DMS79 (cell line): ENCODE data around the gene SPATA13.
"Not testable (repeated sequence)": the region's sequence is repeated elsewhere in the genome, so short reads cannot be mapped to it uniquely, and the experiment has no call there.

Experiments used
- DNase-seq: peaks from one replicate; lab custom pipeline; 2025; lab: John Stamatoyannopoulos, UW

Gene SPATA13

GRCh38 chr13:24196593-24197197, 36.2 kb downstream of the SPATA13 start:
- no peak for DNase-seq

DNA sequence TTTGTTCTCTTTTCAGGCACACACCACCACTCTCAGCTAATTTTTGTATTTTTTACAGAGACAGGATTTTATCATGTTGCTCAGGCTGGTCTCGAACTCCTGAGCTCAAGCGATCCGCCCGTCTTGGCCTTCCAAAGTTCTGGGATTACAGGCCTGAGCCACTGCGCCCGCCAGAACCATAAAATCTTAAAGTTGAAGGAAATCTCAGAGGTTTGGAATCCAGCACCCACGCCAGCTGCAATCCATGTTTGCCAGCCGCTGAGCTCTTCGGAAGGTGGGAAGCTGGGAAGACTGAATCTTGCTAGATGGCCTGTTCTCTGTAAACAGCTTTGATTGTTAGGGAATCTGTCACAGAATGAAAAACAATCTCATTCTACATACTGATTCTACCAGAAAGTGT, 38.5 kb downstream of the SPATA13 start:
- DNase-seq = no peak

GRCh38 chr13:24202215-24202614, 41.7 kb downstream of the SPATA13 start:
- no peak for DNase-seq

DNA sequence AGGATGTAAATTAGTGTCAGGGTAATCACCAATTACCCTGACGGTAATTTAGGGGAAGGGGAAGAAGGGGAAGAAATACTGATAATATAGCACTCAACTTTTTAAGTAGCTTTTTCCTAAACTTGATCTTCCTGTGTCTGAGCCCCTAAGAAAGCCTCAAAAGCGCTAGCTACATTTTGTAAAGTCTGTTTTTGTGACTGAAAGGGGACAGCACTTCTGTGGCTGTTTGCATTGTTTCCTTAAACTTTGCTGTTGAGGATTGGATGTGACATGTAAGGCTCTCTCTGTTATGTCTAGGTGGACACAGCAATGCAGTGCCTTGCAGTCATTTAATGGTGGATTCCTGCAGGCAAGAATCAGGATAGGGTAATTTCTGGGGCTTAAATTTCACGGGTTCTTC, 42.8 kb downstream of the SPATA13 start:
- DNase-seq = no peak

DNA sequence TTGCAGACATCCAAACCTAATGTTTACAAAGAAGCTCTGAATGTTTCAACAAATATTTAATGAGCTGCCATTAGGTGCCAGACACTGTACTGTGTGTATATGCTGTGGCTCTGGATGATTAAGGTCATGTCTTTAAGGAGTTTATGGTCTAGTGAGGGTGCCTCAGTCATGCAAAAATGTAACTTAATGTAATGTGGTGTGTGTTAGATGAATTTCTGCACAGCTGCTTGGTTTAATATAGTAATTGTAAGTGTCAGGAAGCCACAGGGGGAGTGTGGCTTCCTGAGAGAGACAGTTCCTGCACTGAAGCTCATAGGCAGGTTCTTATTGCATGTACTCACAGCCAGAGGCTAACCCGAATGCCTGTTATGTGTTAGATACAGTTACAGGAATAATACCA, 43.3 kb downstream of the SPATA13 start:
- DNase-seq = no peak

DNA sequence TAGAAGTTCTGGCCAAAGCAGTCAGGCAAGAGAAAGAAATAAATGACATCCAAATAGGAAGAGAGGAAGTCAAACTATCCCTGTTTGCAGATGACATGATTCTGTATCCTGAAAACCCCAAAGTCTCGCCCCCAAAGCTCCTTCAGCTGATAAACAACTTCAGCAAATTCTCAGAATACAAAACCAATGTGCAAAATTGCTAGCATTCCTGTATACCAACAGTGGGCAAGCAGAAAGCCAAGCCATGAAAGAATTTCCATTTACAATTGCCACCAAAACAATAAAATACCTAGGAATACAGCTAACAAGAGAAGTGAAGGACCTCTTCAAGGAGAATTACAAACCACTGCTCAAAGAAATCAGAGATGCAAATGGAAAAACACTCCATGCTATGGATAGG, 44.6 kb downstream of the SPATA13 start:
- DNase-seq = not testable (repeated sequence)

DNA sequence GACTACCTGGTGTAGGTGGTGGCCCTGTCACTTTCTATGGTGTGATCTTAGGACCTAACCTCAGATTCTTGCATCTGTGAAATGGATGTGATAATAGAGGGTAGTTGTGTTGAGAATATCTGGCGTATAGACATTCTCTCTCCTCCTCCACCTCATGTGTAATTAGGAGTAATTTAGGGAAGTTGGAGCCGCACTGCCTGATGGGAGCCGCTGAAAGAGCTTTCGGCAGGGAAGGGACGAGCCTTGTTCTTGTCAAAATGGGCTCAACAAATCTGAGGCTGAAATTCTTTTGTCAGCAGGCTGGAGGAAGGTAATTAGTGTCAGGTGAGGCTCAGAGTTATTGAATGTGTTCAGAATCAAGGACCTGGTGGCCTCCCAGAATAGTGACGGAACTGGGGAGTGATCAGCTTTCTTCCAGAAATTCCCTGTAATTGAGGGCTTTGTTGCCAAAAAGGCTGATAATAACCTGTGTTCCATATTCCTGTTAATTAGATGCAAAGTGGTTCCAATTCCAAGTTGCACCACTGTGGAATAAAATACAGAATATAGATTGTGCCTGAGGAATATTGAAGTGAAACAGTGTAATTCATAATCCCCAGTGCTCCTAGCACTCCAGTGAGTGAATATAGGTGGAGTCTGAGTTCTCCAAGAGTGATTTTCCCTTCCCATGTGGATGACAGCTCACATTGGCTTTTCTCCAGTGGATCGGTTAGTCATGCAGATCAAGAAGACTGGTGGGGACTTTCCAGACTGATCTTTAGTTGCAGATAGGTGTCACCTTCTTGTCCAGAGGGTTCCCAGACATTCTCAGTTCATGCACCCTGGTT, 47.5 kb downstream of the SPATA13 start:
- no peak for DNase-seq

GRCh38 chr13:24209138-24209537, 48.6 kb downstream of the SPATA13 start:
- DNase-seq = no peak

DNA sequence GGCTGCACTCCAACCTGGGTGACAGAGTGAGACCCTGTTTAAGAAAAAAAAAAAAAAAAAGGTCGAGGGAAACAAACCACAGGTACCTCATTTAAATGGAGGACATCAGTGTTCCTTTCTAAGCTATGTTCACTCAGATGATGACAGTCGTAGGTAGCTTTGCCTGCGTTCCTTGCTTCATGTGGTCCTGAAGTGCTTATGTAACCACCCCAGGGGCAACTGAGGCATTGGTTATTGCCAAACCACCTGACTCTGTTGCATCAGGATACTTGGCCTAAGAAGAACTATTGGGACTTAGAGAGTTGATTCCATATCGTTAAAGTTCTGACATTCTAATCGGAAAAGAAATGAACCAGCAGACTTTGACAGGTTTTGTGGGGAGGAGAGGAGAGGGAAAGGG, 51.7 kb downstream of the SPATA13 start:
- DNase-seq = no peak

- peak; percentile 48 for DNase-seq
Measured at GRCh38 chr13:24212674-24213073, 52.2 kb downstream of the SPATA13 start.

GRCh38 chr13:24213932-24214331, 53.4 kb downstream of the SPATA13 start:
- DNase-seq = no peak

GRCh38 chr13:24214528-24214927, 54.0 kb downstream of the SPATA13 start:
- DNase-seq = no peak

DNA sequence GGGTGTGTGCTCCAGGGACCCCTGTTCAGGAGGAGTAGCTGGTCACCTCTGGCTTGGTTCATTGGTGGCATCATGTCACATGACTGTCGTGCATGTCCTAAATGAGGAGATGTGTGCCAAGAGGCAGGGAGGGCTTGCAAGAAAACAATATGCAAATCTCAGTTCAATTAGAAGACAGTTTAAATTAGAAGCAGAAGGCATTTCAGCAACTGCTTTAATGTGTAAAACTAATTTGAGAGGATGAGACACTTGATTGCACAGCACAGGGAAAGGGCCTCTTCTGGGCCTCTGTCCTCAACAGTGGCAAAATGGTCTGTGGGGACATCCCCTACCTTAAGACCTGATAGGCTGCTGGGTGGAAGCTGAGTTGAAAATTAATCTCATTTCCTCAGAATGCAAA, 54.6 kb downstream of the SPATA13 start:
- DNase-seq = no peak

- DNase-seq = no peak
Measured at GRCh38 chr13:24215732-24216131, 55.2 kb downstream of the SPATA13 start.

DNA sequence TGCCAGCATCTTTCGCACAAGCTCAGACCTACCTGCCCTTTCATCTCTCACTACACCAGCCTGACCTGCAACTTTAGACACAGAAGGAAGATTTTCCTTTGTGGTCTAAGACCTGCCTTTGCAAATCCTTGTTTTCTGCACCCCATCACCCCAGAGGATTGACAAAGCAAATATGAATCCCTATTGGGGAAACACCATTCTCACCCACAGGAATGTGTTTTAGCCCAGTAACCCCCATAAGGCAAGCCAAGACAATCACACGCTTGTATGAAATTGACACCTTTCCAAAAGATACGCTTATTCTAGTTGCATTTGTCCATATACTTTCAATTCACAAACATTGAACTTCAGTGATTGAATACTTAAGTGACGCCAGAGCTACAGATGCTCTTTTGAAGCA, 55.7 kb downstream of the SPATA13 start:
- no peak for DNase-seq

GRCh38 chr13:24216779-24217178, 56.3 kb downstream of the SPATA13 start:
- not testable (repeated sequence) for DNase-seq

- DNase-seq = no peak
Measured at GRCh38 chr13:24217601-24218281, 57.2 kb downstream of the SPATA13 start.

- DNase-seq = no peak
Measured at GRCh38 chr13:24218338-24218737, 57.8 kb downstream of the SPATA13 start.

DNA sequence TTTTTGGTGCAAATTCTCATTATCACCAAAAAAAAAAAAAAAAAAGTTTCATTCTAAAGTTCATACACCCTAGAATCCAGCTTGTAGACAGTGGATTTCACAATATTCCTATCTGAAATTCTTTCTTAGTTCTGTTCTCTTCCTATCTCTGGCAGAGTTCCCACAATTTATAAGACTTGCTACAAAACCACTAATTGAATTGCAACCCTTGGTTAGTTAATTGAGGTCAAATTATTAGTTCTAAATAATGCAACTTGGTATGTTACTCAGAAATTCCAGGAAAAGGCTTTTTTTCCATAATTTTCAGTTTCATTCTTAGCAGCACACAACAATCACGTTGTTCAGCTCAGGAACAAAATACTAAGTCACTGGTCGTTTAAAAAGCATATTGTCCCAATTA, 58.5 kb downstream of the SPATA13 start:
- no peak for DNase-seq

- DNase-seq = peak; percentile 3
Measured at GRCh38 chr13:24220086-24220703, 59.7 kb downstream of the SPATA13 start.

GRCh38 chr13:24221007-24221406, 60.5 kb downstream of the SPATA13 start:
- DNase-seq = no peak

- no peak for DNase-seq
Measured at GRCh38 chr13:24222756-24223155, 62.2 kb downstream of the SPATA13 start.
